Measurements from ENCODE around the gene MCC.

MCC gene

GRCh38 chr5:113512341-113512740 is 24.1 kb upstream of the MCC start:
- no peak for ATAC-seq (replicated peaks; ENCODE audit: extremely low read depth, poor library complexity, severe bottlenecking)
- no peak for DNase-seq (ENCODE audit: low spot score in 2 of 2)
- Mint-ChIP-seq H3K27me3 (peaks cover 33% of the 10 kb centered on the region), H3K36me3 (ENCODE audit: insufficient read depth) (peaks cover 10% of the 10 kb centered on the region), H3K9me3 (no peaks in the 10 kb centered on the region), H3K4me1 (peaks cover 33% of the 10 kb centered on the region), H3K27ac (ENCODE audit: low read depth) (no peak overlapping the region), H3K4me3 (no peak overlapping the region)

- H3K36me3 Mint-ChIP-seq (ENCODE audit: insufficient read depth), result peaks cover 10% of the 10 kb centered on the region
- peaks cover 25% of the 10 kb centered on the region for H3K4me1 Mint-ChIP-seq
- no peak for ATAC-seq (replicated peaks; ENCODE audit: extremely low read depth, poor library complexity, severe bottlenecking)
- no peaks in the 10 kb centered on the region for H3K9me3 Mint-ChIP-seq
- no peak for DNase-seq (ENCODE audit: low spot score in 2 of 2)
- no peak overlapping the region for H3K4me3 Mint-ChIP-seq
- H3K27ac Mint-ChIP-seq (ENCODE audit: low read depth), result no peak overlapping the region
- H3K27me3 Mint-ChIP-seq, result peaks cover 47% of the 10 kb centered on the region
Observed at GRCh38 chr5:113510836-113511451, 22.7 kb upstream of the MCC start.

GRCh38 chr5:113508756-113509155 is 20.5 kb upstream of the MCC start:
- no peak overlapping the region for H3K4me3 Mint-ChIP-seq
- no peak for ATAC-seq (replicated peaks; ENCODE audit: extremely low read depth, poor library complexity, severe bottlenecking)
- DNase-seq (ENCODE audit: low spot score in 2 of 2), result no peak

GRCh38 chr5:113507601-113508000 is 19.3 kb upstream of the MCC start:
- no peaks in the 10 kb centered on the region for H3K9me3 Mint-ChIP-seq
- no peak for DNase-seq (ENCODE audit: low spot score in 2 of 2)
- peaks cover 77% of the 10 kb centered on the region for H3K27me3 Mint-ChIP-seq
- H3K4me3 Mint-ChIP-seq, result no peak overlapping the region
- H3K27ac Mint-ChIP-seq (ENCODE audit: low read depth), result no peak overlapping the region
- H3K36me3 Mint-ChIP-seq (ENCODE audit: insufficient read depth), result no peaks in the 10 kb centered on the region
- H3K4me1 Mint-ChIP-seq, result no peaks in the 10 kb centered on the region
- ATAC-seq (replicated peaks; ENCODE audit: extremely low read depth, poor library complexity, severe bottlenecking), result peak; percentile 56

More at GRCh38 chr5:113508756-113509155, 20.5 kb upstream of the MCC start:
- Mint-ChIP-seq H3K4me1 (peaks cover 9% of the 10 kb centered on the region), H3K27ac (ENCODE audit: low read depth) (no peak overlapping the region), H3K9me3 (no peaks in the 10 kb centered on the region), H3K36me3 (ENCODE audit: insufficient read depth) (peaks cover 3% of the 10 kb centered on the region), H3K27me3 (peaks cover 66% of the 10 kb centered on the region)

- Mint-ChIP-seq H3K27ac (ENCODE audit: low read depth) (no peak overlapping the region), H3K4me3 (no peak overlapping the region), H3K9me3 (no peaks in the 10 kb centered on the region), H3K27me3 (peaks cover 94% of the 10 kb centered on the region), H3K4me1 (no peaks in the 10 kb centered on the region), H3K36me3 (ENCODE audit: insufficient read depth) (no peaks in the 10 kb centered on the region)
- ATAC-seq (replicated peaks; ENCODE audit: extremely low read depth, poor library complexity, severe bottlenecking) (no peak), DNase-seq (ENCODE audit: low spot score in 2 of 2) (no peak)
Observed at GRCh38 chr5:113505181-113505580, 16.9 kb upstream of the MCC start.

- H3K9me3 Mint-ChIP-seq, result no peaks in the 10 kb centered on the region
Observed at GRCh38 chr5:113503146-113503545, 14.9 kb upstream of the MCC start.

GRCh38 chr5:113502073-113502472 is 13.8 kb upstream of the MCC start:
- DNase-seq (ENCODE audit: low spot score in 2 of 2) (no peak), ATAC-seq (replicated peaks; ENCODE audit: extremely low read depth, poor library complexity, severe bottlenecking) (no peak)
- H3K4me1 Mint-ChIP-seq, result no peaks in the 10 kb centered on the region
- H3K36me3 Mint-ChIP-seq (ENCODE audit: insufficient read depth), result peaks cover 1% of the 10 kb centered on the region
- H3K4me3 Mint-ChIP-seq, result no peak overlapping the region
- peaks cover 96% of the 10 kb centered on the region for H3K27me3 Mint-ChIP-seq
- no peak overlapping the region for H3K27ac Mint-ChIP-seq (ENCODE audit: low read depth)
- H3K9me3 Mint-ChIP-seq, result no peaks in the 10 kb centered on the region

More at GRCh38 chr5:113503146-113503545, 14.9 kb upstream of the MCC start:
- Mint-ChIP-seq H3K36me3 (ENCODE audit: insufficient read depth) (peaks cover 1% of the 10 kb centered on the region), H3K27me3 (peaks cover 94% of the 10 kb centered on the region), H3K4me1 (no peaks in the 10 kb centered on the region), H3K4me3 (no peak overlapping the region), H3K27ac (ENCODE audit: low read depth) (no peak overlapping the region)
- DNase-seq (ENCODE audit: low spot score in 2 of 2) (no peak), ATAC-seq (replicated peaks; ENCODE audit: extremely low read depth, poor library complexity, severe bottlenecking) (no peak)

GRCh38 chr5:113495422-113495841 is 7.2 kb upstream of the MCC start:
- no peak overlapping the region for H3K4me3 Mint-ChIP-seq
- H3K9me3 Mint-ChIP-seq, result peaks cover 7% of the 10 kb centered on the region
- ATAC-seq (replicated peaks; ENCODE audit: extremely low read depth, poor library complexity, severe bottlenecking) (no peak), DNase-seq (ENCODE audit: low spot score in 2 of 2) (no peak)
- H3K36me3 Mint-ChIP-seq (ENCODE audit: insufficient read depth), result peaks cover 1% of the 10 kb centered on the region
- H3K4me1 Mint-ChIP-seq, result no peaks in the 10 kb centered on the region
- H3K27me3 Mint-ChIP-seq, result peaks cover 81% of the 10 kb centered on the region
- H3K27ac Mint-ChIP-seq (ENCODE audit: low read depth), result no peak overlapping the region

GRCh38 chr5:113493446-113493845 is 5.2 kb upstream of the MCC start:
- H3K9me3 Mint-ChIP-seq, result peaks cover 15% of the 10 kb centered on the region
- H3K27me3 Mint-ChIP-seq, result peaks cover 81% of the 10 kb centered on the region
- no peak overlapping the region for H3K4me3 Mint-ChIP-seq
- H3K36me3 Mint-ChIP-seq (ENCODE audit: insufficient read depth), result no peaks in the 10 kb centered on the region
- no peak overlapping the region for H3K27ac Mint-ChIP-seq (ENCODE audit: low read depth)
- DNase-seq (ENCODE audit: low spot score in 2 of 2), result no peak
- ATAC-seq (replicated peaks; ENCODE audit: extremely low read depth, poor library complexity, severe bottlenecking), result no peak
- peaks cover 11% of the 10 kb centered on the region for H3K4me1 Mint-ChIP-seq

- Mint-ChIP-seq H3K4me1 (peaks cover 20% of the 10 kb centered on the region), H3K27ac (ENCODE audit: low read depth) (no peak overlapping the region), H3K36me3 (ENCODE audit: insufficient read depth) (no peaks in the 10 kb centered on the region), H3K9me3 (peaks cover 15% of the 10 kb centered on the region), H3K4me3 (no peak overlapping the region), H3K27me3 (peaks cover 84% of the 10 kb centered on the region)
- ATAC-seq (replicated peaks; ENCODE audit: extremely low read depth, poor library complexity, severe bottlenecking) (no peak), DNase-seq (ENCODE audit: low spot score in 2 of 2) (no peak)
Observed at GRCh38 chr5:113491022-113491421, 2.8 kb upstream of the MCC start.

- no peak overlapping the region for H3K4me3 Mint-ChIP-seq
- peaks cover 15% of the 10 kb centered on the region for H3K9me3 Mint-ChIP-seq
- peaks cover 20% of the 10 kb centered on the region for H3K4me1 Mint-ChIP-seq
- ATAC-seq (replicated peaks; ENCODE audit: extremely low read depth, poor library complexity, severe bottlenecking), result no peak
- H3K27ac Mint-ChIP-seq (ENCODE audit: low read depth), result no peak overlapping the region
- H3K27me3 Mint-ChIP-seq, result peaks cover 84% of the 10 kb centered on the region
- no peaks in the 10 kb centered on the region for H3K36me3 Mint-ChIP-seq (ENCODE audit: insufficient read depth)
- no peak for DNase-seq (ENCODE audit: low spot score in 2 of 2)
Observed at GRCh38 chr5:113490317-113490716, 2.1 kb upstream of the MCC start.

GRCh38 chr5:113489299-113489698 is 1.0 kb upstream of the MCC start:
- Mint-ChIP-seq H3K36me3 (ENCODE audit: insufficient read depth) (no peaks in the 10 kb centered on the region), H3K4me1 (peaks cover 20% of the 10 kb centered on the region), H3K27me3 (peaks cover 85% of the 10 kb centered on the region), H3K27ac (ENCODE audit: low read depth) (no peak overlapping the region), H3K9me3 (peaks cover 15% of the 10 kb centered on the region), H3K4me3 (peak overlapping the region; percentile 66)
- peak; percentile 48 for ATAC-seq (replicated peaks; ENCODE audit: extremely low read depth, poor library complexity, severe bottlenecking)
- no peak for DNase-seq (ENCODE audit: low spot score in 2 of 2)

GRCh38 chr5:113488645-113489184 is 462 bp upstream of the MCC start:
- Mint-ChIP-seq H3K4me1 (peaks cover 20% of the 10 kb centered on the region), H3K27ac (ENCODE audit: low read depth) (no peak overlapping the region), H3K36me3 (ENCODE audit: insufficient read depth) (no peaks in the 10 kb centered on the region), H3K4me3 (peak overlapping the region; percentile 66), H3K9me3 (peaks cover 15% of the 10 kb centered on the region), H3K27me3 (peaks cover 90% of the 10 kb centered on the region)
- no peak for DNase-seq (ENCODE audit: low spot score in 2 of 2)
- no peak for ATAC-seq (replicated peaks; ENCODE audit: extremely low read depth, poor library complexity, severe bottlenecking)

All from central memory CD8-positive, alpha-beta T cell (primary cell).